G401 (cell line): Measurements from ENCODE around the gene LOXL3. TPM values are rescaled to one million over a fixed set of nuclear protein-coding genes. Genes with fewer than 3 reads are reported as not detected.

Source experiments
- DNase-seq: peaks from one replicate; pipeline ENCODE4 v3.0.0-alpha.2; 2015; ENCODE audit warnings: low spot score
- in situ Hi-C: cut with HindIII; loops from 2 replicates; pipeline ENCODE4 v1.10.0; 2016; ENCODE audit warnings: low sequenced_read_pairs, mixed read lengths
- total RNA-seq: library from RNA; depleted of rRNA; stranded (reverse); fragments of >200 nt; shearing (Covaris generic); gene quantifications from 2 replicates; pipeline ENCODE4 v1.2.3, GENCODE V29; 2014

Gene LOXL3
- total RNA-seq, 1 experiment from 2014 or later: 11.4 TPM

GRCh38 chr2:74532222-74532621 is 21.5 kb downstream of the LOXL3 start:
- in situ Hi-C loops: no loop called here

GRCh38 chr2:74531666-74532065 is 22.1 kb downstream of the LOXL3 start:
- DNase-seq: no peak
- in situ Hi-C loops: no loop called here

More at GRCh38 chr2:74532222-74532621, 21.5 kb downstream of the LOXL3 start:
- peak; percentile 38 for DNase-seq

GRCh38 chr2:74530239-74531187 is 23.2 kb downstream of the LOXL3 start:
- peak; percentile 32 for DNase-seq
- in situ Hi-C loops: no loop called here

GRCh38 chr2:74529357-74530238 is 24.1 kb downstream of the LOXL3 start, which contains the start of the genes AUP1 and HTRA2:
TSS of gene AUP1 (minus strand) at chr2:74529706. CDS start at chr2:74529629, 77 bp downstream.
TSS of gene HTRA2 (plus strand) at chr2:74529933. CDS start at chr2:74530007, 74 bp downstream.
- DNase-seq: peak; percentile 99
- in situ Hi-C loops: no loop called here

- in situ Hi-C loops: no loop called here
Observed at GRCh38 chr2:74528600-74529356, 25.0 kb downstream of the LOXL3 start.

GRCh38 chr2:74527741-74528140 is 26.0 kb downstream of the LOXL3 start:
- in situ Hi-C loops: no loop called here
- DNase-seq: no peak

More at GRCh38 chr2:74528600-74529356, 25.0 kb downstream of the LOXL3 start:
- no peak for DNase-seq

GRCh38 chr2:74526649-74527230 is 27.0 kb downstream of the LOXL3 start:
- in situ Hi-C loops: no loop called here
- no peak for DNase-seq

GRCh38 chr2:74525717-74526648 is 27.8 kb downstream of the LOXL3 start, which contains the start of gene DQX1:
TSS of gene DQX1 (minus strand) at chr2:74526231. CDS start at chr2:74525729, 502 bp downstream.
- in situ Hi-C loops: no loop called here
- peak; percentile 54 for DNase-seq

GRCh38 chr2:74524955-74525716 is 28.6 kb downstream of the LOXL3 start:
- DNase-seq: no peak
- in situ Hi-C loops: no loop called here

GRCh38 chr2:74524005-74524404 is 29.7 kb downstream of the LOXL3 start:
- no peak for DNase-seq
- in situ Hi-C loops: no loop called here

- in situ Hi-C loops: no loop called here
- DNase-seq: no peak
Observed at GRCh38 chr2:74522516-74522915, 31.2 kb downstream of the LOXL3 start.

- no peak for DNase-seq
- in situ Hi-C loops: no loop called here
Observed at GRCh38 chr2:74516650-74517049, 37.1 kb downstream of the LOXL3 start.

GRCh38 chr2:74515981-74516633 is 37.6 kb downstream of the LOXL3 start:
- in situ Hi-C loops: no loop called here
- peak; percentile 50 for DNase-seq

- no peak for DNase-seq
- in situ Hi-C loops: no loop called here
Observed at GRCh38 chr2:74515271-74515980, 38.3 kb downstream of the LOXL3 start.

- no peak for DNase-seq
- in situ Hi-C loops: no loop called here
Observed at GRCh38 chr2:74514368-74515270, 39.1 kb downstream of the LOXL3 start, which contains the start of gene TLX2. TSS of gene TLX2 (plus strand) at chr2:74514450. CDS start at chr2:74514807, 357 bp downstream.
